Stimulated activated CD8-positive, alpha-beta memory T cell treated with anti-CD3 and anti-CD28 coated beads, Interleukin-2, amount 100 ng/mL, for 48 hours (primary cell): ENCODE results near the gene ZNF487.
"Not testable (repeated sequence)": the region's sequence is repeated elsewhere in the genome, so short reads cannot be mapped to it uniquely, and the experiment has no call there.

Experiments
- DNase-seq, 2 donors: peaks; one replicate each; pipeline ENCODE4 v3.0.0-alpha.2; 2020; ENCODE audit warnings: low read depth in 2 of 2

Gene ZNF487

GRCh38 chr10:43437141-43437870, 395 bp downstream of the ZNF487 start:
- no peak for DNase-seq

- no peak for DNase-seq
These were observed 3.7 kb downstream of the ZNF487 start for GRCh38 chr10:43440463-43441134.

GRCh38 chr10:43444323-43444722, 7.4 kb downstream of the ZNF487 start:
- no peak for DNase-seq

- DNase-seq = no peak
These were observed 8.1 kb downstream of the ZNF487 start for GRCh38 chr10:43444897-43445466.

- DNase-seq = not testable (repeated sequence)
These were observed 9.5 kb downstream of the ZNF487 start for GRCh38 chr10:43446219-43447017.

GRCh38 chr10:43448742-43449141, 11.8 kb downstream of the ZNF487 start:
- no peak for DNase-seq

GRCh38 chr10:43452356-43452914, 15.5 kb downstream of the ZNF487 start:
- no peak for DNase-seq

GRCh38 chr10:43453266-43453831, 16.4 kb downstream of the ZNF487 start:
- DNase-seq = no peak

GRCh38 chr10:43454025-43454424, 17.1 kb downstream of the ZNF487 start:
- not testable (repeated sequence) for DNase-seq

GRCh38 chr10:43456561-43456960, 19.6 kb downstream of the ZNF487 start:
- DNase-seq = not testable (repeated sequence)

GRCh38 chr10:43458227-43458626, 21.3 kb downstream of the ZNF487 start:
- DNase-seq = no peak

GRCh38 chr10:43461950-43462349, 25.0 kb downstream of the ZNF487 start:
- DNase-seq = no peak

GRCh38 chr10:43465086-43465735, 28.3 kb downstream of the ZNF487 start:
- not testable (repeated sequence) for DNase-seq

GRCh38 chr10:43465736-43466120, 28.8 kb downstream of the ZNF487 start:
- not testable (repeated sequence) for DNase-seq

GRCh38 chr10:43471146-43471545, 34.2 kb downstream of the ZNF487 start:
- DNase-seq = no peak

GRCh38 chr10:43471935-43472720, 35.2 kb downstream of the ZNF487 start:
- no peak for DNase-seq

- DNase-seq = no peak
These were observed 42.4 kb downstream of the ZNF487 start for GRCh38 chr10:43479275-43479674.

GRCh38 chr10:43482319-43483078, 45.6 kb downstream of the ZNF487 start:
- no peak for DNase-seq

GRCh38 chr10:43491855-43492254, 54.9 kb downstream of the ZNF487 start:
- DNase-seq = no peak
